ENCODE results near the gene PARM1.

The PARM1 gene

DNA sequence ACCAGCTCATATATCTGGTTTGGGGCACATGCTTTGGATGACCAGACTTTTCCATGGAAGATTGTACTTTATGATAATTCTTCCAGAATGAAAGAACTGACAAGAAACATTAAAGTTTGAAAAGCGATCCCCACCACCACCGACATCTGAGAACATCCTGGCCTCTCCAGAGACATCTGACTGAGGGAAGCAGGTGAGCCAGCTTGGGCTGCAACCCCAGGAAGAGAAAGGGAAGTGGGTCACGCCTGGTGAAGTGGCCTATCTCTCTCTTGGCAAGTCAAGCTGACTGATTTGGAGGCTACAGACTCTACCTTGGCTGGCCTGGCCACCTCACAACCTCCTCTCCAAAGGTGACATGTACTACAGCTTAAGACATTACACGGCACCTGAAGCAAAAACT, 20.7 kb downstream of the PARM1 start:
- ChIA-PET POLR2A (interaction anchor here (0.6 kb wide), 1 partner anchor 91 kb away, joined by 3 read pairs; no protein-coding TSS in a partner anchor), CTCF (interaction anchor here (0.8 to 2.5 kb wide), 6 partner anchors 10 to 618 kb away, joined by 3 to 9 read pairs (median 6); no protein-coding TSS in a partner anchor)
- TF ChIP-seq CTCF (IDR thresholded peaks at IDR 0.05; ENCODE audit: control extremely low read depth, extremely low read depth, low read depth, missing control alignments) = no peak

GRCh38 chr4:74958881-74959280, 26.0 kb downstream of the PARM1 start:
- CTCF ChIA-PET = interaction anchor here (1.2 kb wide), 1 partner anchor 8 kb away, joined by 3 read pairs; no protein-coding TSS in a partner anchor
- DNase-seq (ENCODE audit: extremely low spot score) = no peak
- POLR2A ChIA-PET = no interaction called here
- TF ChIP-seq CTCF (IDR thresholded peaks at IDR 0.05; ENCODE audit: control extremely low read depth, extremely low read depth, low read depth, missing control alignments) = no peak

More for the DNA sequence above, 20.7 kb downstream of the PARM1 start:
- DNase-seq (ENCODE audit: extremely low spot score) = no peak

- TF ChIP-seq CTCF (IDR thresholded peaks at IDR 0.05; ENCODE audit: control extremely low read depth, extremely low read depth, low read depth, missing control alignments) = no peak
- DNase-seq (ENCODE audit: extremely low spot score) = no peak
- ChIA-PET CTCF (interaction anchor here (1.9 kb wide), 1 partner anchor 12 kb away, joined by 4 read pairs; no protein-coding TSS in a partner anchor), POLR2A (no interaction called here)
Measured at GRCh38 chr4:74961230-74961629, 28.3 kb downstream of the PARM1 start.

DNA sequence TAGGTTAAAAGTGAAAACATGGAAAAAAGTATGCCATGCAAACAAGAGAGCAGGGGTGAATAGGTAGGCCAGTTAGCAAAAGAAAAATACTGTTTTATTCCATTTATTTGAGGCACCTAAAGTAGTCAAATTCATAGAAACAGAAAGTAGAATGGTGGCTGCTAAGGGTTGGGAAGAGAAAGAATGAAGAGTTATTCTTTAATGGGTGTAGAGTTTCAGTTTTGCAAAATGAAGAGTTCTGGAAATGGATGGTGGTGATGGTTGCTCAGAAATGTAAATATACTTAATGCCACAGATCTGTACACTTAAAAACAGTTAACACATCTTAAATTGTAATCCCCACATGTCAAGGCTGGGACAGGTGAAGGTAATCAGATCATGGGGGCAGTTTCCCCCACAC, 29.7 kb downstream of the PARM1 start:
- POLR2A ChIA-PET = no interaction called here

DNA sequence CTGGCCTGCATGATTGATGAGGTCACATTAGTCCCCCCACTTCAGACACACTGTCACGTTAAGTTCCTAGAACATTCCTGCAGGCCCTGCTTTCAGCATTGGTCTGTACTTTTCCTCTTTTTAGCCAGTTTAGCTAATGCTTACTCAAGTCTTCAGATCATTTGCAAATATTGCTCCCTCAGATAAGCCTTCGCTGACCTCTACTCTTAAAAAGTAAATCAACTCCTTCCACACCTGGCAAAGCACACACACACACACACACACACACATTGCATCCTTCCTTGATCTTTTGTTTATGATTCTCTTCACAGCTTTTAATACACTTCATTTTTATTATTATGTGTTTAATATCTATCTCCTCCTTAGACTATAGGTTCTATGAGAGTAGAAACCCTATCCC, 31.4 kb downstream of the PARM1 start:
- ChIA-PET CTCF (interaction anchor here (1.4 to 1.8 kb wide), 4 partner anchors 8 to 34 kb away, joined by 3 to 6 read pairs (median 5); no protein-coding TSS in a partner anchor), POLR2A (no interaction called here)
- no peak for DNase-seq (ENCODE audit: extremely low spot score)
- TF ChIP-seq CTCF (IDR thresholded peaks at IDR 0.05; ENCODE audit: control extremely low read depth, extremely low read depth, low read depth, missing control alignments) = no peak

More for the DNA sequence above, 29.7 kb downstream of the PARM1 start:
- no peak for TF ChIP-seq CTCF (IDR thresholded peaks at IDR 0.05; ENCODE audit: control extremely low read depth, extremely low read depth, low read depth, missing control alignments)
- no peak for DNase-seq (ENCODE audit: extremely low spot score)
- CTCF ChIA-PET = no interaction called here

DNA sequence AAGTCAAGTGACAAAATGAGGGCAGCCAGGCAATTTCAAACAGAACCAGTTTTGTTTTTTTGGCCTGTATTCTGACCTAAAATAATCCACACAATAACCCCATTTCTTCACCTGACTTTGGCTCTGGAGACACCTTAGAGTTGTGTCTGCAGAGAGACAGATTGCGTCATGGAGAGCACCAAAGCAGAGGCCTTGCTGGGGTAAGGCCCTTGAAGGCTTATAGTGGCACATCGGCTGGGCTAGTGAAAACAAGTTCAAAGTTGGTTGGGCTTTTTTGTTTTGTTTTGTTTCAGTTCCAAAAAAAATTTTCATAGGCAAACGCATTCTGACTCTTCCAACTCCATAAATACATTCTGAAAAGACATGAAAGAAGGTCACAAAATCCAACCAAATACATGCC, 34.4 kb downstream of the PARM1 start:
- CTCF ChIA-PET = no interaction called here
- DNase-seq (ENCODE audit: extremely low spot score) = no peak
- POLR2A ChIA-PET = no interaction called here
- TF ChIP-seq CTCF (IDR thresholded peaks at IDR 0.05; ENCODE audit: control extremely low read depth, extremely low read depth, low read depth, missing control alignments) = no peak
